GM12875 (cell line): ENCODE measurements around the gene GLG1.

Experiments
- H3K4me3 ChIP-seq: one replicate; pipeline ENCODE4 v1.5.1; 2011; ENCODE audit warnings: low read depth, low read length, control low read depth
- CTCF ChIP-seq: IDR thresholded peaks from 2 replicates; pipeline ENCODE4 v1.5.1; 2011; ENCODE audit warnings: low read depth, mild to moderate bottlenecking, control low read depth, inconsistent platforms, low read length, moderate library complexity, borderline replicate concordance; ENCODE audit not compliant: insufficient read depth

The GLG1 gene

GRCh38 chr16:74625500-74626350 is 18.8 kb upstream of the GLG1 start:
- no peak for TF ChIP-seq CTCF
- H3K4me3 ChIP-seq: no peak overlapping the region

GRCh38 chr16:74623839-74624235 is 16.9 kb upstream of the GLG1 start:
- no peak for TF ChIP-seq CTCF
- no peak overlapping the region for H3K4me3 ChIP-seq

GRCh38 chr16:74623214-74623838 is 16.4 kb upstream of the GLG1 start:
- TF ChIP-seq CTCF: peak; percentile 30; the same call in 1 of the 2 replicates
- no peak overlapping the region for H3K4me3 ChIP-seq

GRCh38 chr16:74622005-74622404 is 15.1 kb upstream of the GLG1 start:
- no peak overlapping the region for H3K4me3 ChIP-seq
- TF ChIP-seq CTCF: no peak

- H3K4me3 ChIP-seq: no peak overlapping the region
- no peak for TF ChIP-seq CTCF
These were observed 10.4 kb upstream of the GLG1 start for GRCh38 chr16:74617206-74617788.

- no peak for TF ChIP-seq CTCF
- H3K4me3 ChIP-seq: no peak overlapping the region
These were observed 4.8 kb upstream of the GLG1 start for GRCh38 chr16:74611721-74612120.
